NCI-H187 (cell line): Measurements from ENCODE around the gene PHOSPHO1.

Experiments used
- DNase-seq, 2 experiments: peaks; one replicate each; lab custom pipeline; 2025; lab: John Stamatoyannopoulos, UW

Gene PHOSPHO1

GRCh38 chr17:49244839-49245238 lies 14.3 kb upstream of the PHOSPHO1 start:
- DNase-seq, result no peak

GRCh38 chr17:49242813-49243212 lies 12.2 kb upstream of the PHOSPHO1 start:
- DNase-seq, result no peak

- DNase-seq, result no peak
These were observed 11.3 kb upstream of the PHOSPHO1 start for GRCh38 chr17:49241692-49242397.

GRCh38 chr17:49241040-49241439 lies 10.5 kb upstream of the PHOSPHO1 start:
- no peak for DNase-seq

GRCh38 chr17:49240619-49241018 lies 10.0 kb upstream of the PHOSPHO1 start:
- DNase-seq, result no peak

GRCh38 chr17:49239963-49240362 lies 9.4 kb upstream of the PHOSPHO1 start:
- DNase-seq, result no peak

GRCh38 chr17:49235896-49236295 lies 5.3 kb upstream of the PHOSPHO1 start:
- DNase-seq, result no peak

GRCh38 chr17:49234509-49235080 lies 4.0 kb upstream of the PHOSPHO1 start:
- no peak for DNase-seq

GRCh38 chr17:49231563-49231894 lies 942 bp upstream of the PHOSPHO1 start:
- DNase-seq, result no peak

GRCh38 chr17:49229805-49230600 lies 584 bp downstream of the PHOSPHO1 start:
- DNase-seq, result no peak

GRCh38 chr17:49229076-49229804 lies 1.3 kb downstream of the PHOSPHO1 start:
- no peak for DNase-seq

- DNase-seq, result peak; percentile 32 to 62
These were observed 2.9 kb downstream of the PHOSPHO1 start for GRCh38 chr17:49227436-49228261.

GRCh38 chr17:49226771-49227435 lies 3.7 kb downstream of the PHOSPHO1 start:
- DNase-seq, result no peak

GRCh38 chr17:49225554-49226236 lies 4.9 kb downstream of the PHOSPHO1 start:
- DNase-seq, result no peak

- no peak for DNase-seq
These were observed 5.6 kb downstream of the PHOSPHO1 start for GRCh38 chr17:49224997-49225337.

GRCh38 chr17:49224198-49224996 lies 6.2 kb downstream of the PHOSPHO1 start:
- DNase-seq, result peak in 1 of 2 experiments; percentile 43

- peak; percentile 40 to 51 for DNase-seq
These were observed 6.9 kb downstream of the PHOSPHO1 start for GRCh38 chr17:49223517-49224197.

GRCh38 chr17:49223168-49223516 lies 7.4 kb downstream of the PHOSPHO1 start:
- no peak for DNase-seq

GRCh38 chr17:49219987-49220386 lies 10.6 kb downstream of the PHOSPHO1 start:
- no peak for DNase-seq
